Stimulated activated CD4-positive, alpha-beta T cell treated with anti-CD3 and anti-CD28 coated beads, Interleukin-15, amount 100 ng/mL, for 24 hours (primary cell): ENCODE data around the gene POLK.
"Not testable (repeated sequence)": the region's sequence is repeated elsewhere in the genome, so short reads cannot be mapped to it uniquely, and the experiment has no call there.

ENCODE experiments used
- DNase-seq: peaks from one replicate; pipeline ENCODE4 v3.0.0-alpha.2; 2020

The POLK gene

DNA sequence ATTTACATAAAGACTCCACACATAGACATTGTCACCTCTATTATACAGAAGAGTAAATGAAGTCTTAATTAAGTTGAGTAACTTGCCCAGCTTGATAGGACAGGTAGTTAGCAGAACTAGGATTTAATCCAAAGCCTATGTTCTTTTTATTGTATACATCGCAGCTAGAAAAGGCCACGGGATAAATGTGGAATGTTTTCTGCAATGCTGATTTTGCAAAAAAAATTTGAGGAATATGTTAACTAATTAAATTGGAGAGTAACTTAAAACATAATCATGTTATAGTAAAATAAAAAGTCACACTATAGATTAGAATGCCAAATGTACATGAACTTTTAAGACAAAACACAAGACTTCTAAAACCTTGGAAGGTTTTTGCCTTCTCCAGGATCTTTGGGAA is 41.1 kb downstream of the POLK start:
- DNase-seq, result no peak

DNA sequence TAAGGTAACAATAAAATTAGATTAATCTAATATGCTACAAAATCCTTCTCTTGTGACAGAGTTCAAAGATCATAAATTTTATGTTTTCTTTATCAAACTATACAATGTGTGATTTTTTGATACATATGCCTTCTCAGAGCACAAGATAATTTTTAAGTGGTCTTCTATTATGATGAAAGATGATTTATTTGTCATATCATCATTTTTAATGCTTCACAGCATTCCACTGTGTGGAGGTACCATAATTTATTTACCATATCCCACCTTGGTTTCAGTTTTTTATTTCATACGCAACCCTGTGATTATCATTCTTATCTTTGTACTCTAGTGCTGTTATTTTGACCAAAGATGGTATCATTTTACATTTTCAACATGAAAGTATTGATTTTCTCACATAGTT is 41.7 kb downstream of the POLK start:
- no peak for DNase-seq

DNA sequence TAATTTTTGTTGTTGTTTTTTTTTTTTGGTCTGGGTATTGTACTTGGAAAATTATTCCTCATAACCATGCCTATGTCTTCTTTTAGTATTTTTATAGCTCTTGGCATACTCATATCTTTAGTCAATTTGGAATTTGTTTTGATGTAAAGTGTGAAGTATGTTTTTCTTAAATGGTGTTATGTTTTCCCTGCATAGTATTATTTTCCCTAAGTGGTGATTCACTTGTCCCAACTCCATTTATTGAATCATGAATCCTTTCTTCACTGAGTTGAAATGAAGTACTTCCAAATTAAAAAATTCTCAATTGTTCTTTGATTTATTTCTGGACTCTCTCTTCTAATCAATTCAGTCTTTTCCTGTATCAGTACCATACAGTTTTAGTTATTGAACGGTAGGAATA is 46.5 kb downstream of the POLK start:
- no peak for DNase-seq

GRCh38 chr5:75558981-75559632 is 47.4 kb downstream of the POLK start:
- DNase-seq, result no peak

GRCh38 chr5:75560655-75561054 is 49.0 kb downstream of the POLK start:
- DNase-seq, result not testable (repeated sequence)

- peak; percentile 21 for DNase-seq
These were observed 54.5 kb downstream of the POLK start for GRCh38 chr5:75565991-75566709.

DNA sequence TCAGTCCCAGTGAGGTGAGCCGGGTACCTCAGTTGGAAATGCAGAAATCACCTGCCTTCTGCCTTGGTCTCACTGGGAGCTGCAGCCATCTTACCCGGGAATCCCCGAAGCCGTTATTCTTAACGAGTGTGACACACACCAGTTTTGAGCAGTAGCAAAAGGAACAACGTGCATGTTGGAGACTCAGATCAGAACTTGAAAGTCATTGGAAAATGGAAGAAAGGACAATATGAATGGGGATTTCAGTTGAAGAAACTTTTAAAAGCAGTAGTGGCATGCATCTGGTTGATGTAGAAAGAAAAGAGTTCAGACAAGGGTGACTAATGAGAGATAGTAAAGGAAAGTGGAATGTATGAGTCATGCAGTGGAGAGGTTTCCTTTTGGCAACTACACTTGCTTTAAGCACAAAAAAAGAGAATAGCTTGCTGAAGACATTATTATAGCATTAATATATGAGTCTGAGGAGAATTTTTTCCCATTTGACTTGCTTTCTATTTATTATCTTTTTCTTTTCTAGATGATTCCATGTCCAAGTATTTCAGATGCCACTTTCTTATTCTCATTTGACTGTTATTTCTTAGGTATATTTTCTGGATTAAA is 55.1 kb downstream of the POLK start:
- DNase-seq, result peak; percentile 69

GRCh38 chr5:75567710-75568109 is 56.0 kb downstream of the POLK start:
- peak; percentile 19 for DNase-seq

- peak; percentile 17 for DNase-seq
These were observed 56.5 kb downstream of the POLK start for GRCh38 chr5:75568202-75568601.

DNA sequence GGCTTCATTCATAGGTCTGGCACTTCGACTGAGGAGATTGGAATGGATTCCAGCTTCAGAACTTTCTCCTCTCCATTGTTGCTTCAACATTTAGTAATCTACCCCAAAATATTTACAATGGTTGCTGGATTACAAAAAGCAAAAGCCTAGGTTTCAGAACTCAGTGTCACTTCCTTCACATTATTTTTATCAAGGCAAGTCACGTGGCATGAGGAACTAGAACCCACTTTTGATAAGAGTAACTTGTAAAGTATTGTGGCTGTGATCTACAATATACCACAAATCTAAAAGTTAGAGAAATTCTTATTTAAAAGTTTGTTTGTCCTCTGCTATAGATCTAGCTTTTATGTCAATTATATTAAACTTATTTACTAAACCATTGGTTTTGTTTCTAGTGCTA is 59.9 kb downstream of the POLK start:
- DNase-seq, result no peak

GRCh38 chr5:75574791-75575190 is 63.1 kb downstream of the POLK start:
- no peak for DNase-seq

DNA sequence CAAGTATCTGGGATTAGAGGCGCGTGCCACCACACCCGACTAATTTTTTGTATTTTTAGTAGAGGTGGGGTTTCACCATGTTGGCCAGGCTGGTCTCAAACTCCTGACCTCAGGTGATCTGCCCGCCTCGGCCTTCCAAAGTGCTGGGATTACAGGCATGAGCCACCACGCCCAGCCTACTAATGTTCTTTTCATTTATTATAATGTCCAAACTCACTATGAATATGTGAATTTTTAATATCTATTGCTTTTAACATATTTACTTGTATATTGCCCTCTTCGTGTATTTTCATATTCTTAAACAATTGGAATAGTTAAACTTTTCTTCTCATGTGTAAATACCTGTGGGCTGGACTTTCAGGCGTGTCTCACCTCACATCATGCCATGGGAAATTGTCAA is 66.6 kb downstream of the POLK start:
- not testable (repeated sequence) for DNase-seq

GRCh38 chr5:75584641-75585040 is 73.0 kb downstream of the POLK start:
- no peak for DNase-seq

GRCh38 chr5:75588666-75589065 is 77.0 kb downstream of the POLK start:
- no peak for DNase-seq

- no peak for DNase-seq
These were observed 88.8 kb downstream of the POLK start for GRCh38 chr5:75600535-75600934.

GRCh38 chr5:75601567-75601966 is 89.9 kb downstream of the POLK start:
- DNase-seq, result no peak

DNA sequence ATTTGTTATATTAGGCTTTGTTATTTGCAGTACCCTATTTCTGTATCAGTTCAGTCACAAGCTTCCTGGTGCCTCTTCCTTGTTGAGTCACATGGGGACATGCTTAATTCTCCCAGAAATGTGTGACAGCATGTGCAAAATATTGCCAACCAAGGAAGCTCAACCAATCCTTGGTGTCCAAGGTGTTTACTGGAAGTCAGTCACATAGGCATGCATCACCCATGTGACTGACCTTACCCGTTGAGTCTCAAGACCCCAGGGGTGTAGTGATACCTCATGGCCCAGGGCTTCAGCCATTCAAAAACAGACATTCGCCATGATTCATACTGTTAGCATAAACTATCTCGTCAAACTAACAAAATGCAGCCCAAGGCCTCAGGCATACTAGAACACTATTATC is 90.3 kb downstream of the POLK start:
- DNase-seq, result no peak

GRCh38 chr5:75603371-75603770 is 91.7 kb downstream of the POLK start:
- DNase-seq, result no peak

DNA sequence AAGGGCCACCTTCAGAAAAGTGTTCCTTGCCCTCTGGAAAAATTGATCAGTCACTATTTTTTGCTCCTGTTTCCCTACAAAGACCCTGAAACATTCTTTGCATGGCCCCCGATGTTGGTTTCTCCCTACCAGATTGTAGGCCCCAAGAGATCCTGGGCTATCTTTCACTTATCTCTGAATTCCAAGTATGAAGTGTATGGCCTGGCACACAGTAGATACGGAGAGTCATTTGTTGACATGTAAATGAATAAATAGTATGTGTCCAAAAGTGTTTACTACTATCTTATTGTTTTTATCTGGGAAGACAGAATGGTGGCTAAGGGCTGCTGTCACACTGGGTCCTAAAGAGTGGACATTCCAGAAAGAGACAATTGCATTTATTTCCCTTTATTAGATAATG is 92.1 kb downstream of the POLK start:
- no peak for DNase-seq

DNA sequence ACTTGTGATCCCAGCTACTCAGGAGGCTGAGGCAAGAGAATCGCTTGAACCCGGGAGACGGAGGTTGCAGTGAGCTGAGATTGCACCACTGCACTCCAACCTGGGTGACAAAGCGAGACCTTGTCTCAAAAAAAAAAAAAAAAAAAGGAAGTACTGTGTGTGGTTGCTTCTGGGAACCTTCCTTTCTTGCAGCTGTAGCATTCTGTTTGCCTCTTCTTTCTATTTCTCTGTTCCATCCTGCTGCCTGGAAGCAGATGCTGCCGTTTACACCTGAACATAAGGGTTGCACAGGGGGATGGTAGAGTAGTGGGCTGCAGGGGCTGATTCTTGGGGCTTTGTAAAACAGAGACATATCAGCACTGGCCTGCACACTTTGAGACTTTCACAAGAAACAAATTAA is 95.7 kb downstream of the POLK start:
- not testable (repeated sequence) for DNase-seq

DNA sequence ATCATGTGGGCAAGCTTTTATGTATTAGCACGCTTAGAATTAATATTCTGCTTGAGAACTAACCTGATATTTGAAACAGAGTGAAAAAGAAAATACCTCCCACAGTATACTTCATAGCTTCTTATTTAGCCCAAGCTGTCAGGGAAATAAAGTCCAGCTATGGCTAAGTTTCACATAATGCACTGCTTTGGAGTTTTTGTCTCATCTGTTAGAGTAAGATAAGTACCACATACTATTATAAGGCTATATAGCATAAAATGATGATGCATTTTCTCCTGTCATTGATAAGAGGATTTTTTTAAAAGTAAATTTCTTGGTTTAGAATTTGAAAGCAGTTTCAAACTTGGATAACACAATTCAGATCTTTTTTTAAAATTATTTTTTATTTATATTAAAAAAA is 97.2 kb downstream of the POLK start:
- DNase-seq, result no peak

GRCh38 chr5:75610201-75610600 is 98.5 kb downstream of the POLK start:
- DNase-seq, result no peak

DNA sequence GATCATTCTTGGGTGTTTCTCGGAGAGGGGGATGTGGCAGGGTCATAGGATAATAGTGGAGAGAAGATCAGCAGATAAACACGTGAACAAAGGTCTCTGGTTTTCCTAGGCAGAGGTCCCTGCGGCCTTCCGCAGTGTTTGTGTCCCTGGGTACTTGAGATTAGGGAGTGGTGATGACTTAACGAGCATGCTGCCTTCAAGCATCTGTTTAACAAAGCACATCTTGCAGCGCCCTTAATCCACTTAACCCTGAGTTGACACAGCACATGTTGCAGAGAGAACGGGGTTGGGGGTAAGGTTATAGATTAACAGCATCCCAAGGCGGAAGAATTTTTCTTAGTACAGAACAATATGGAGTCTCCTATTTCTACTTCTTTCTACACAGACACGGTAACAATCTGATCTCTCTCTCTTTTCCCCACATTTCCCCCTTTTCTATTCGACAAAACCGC is 99.2 kb downstream of the POLK start:
- not testable (repeated sequence) for DNase-seq
